Measurements from ENCODE around the gene NDUFA9.

The NDUFA9 gene

DNA sequence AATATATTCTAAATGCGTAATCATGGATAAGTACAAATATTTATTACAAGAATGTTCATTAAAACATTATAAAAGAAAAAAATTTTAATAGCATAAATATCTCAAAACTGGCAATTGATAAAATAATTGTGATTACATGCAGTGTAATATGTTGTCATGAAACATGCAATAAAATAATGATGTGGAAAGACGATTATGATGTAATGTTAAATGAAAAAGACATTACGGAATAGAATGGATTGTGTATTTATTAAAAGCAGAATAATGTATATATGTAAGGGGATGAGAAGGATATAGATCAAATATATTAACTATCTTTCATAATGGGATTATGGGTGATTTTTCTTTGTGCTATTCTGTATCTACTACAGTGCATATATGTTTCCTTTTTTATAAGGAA lies 32.8 kb downstream of the NDUFA9 start:
- Histone ChIP-seq H3K27me3 (ENCODE audit: insufficient read depth, low read length) (no peaks in the 10 kb centered on the region), H3K79me2 (ENCODE audit: control insufficient read depth, insufficient read depth, low read length, unreplicated experiment) (no peaks in the 10 kb centered on the region), H3K4me1 (ENCODE audit: control insufficient read depth, insufficient read depth, low read length, unreplicated experiment) (no peaks in the 10 kb centered on the region), H3K36me3 (ENCODE audit: insufficient read depth, low read length) (peaks cover 14% of the 10 kb centered on the region; the same call in 1 of the 2 replicates), H2AFZ (ENCODE audit: low read length, unreplicated experiment) (no peak overlapping the region), H3K27ac (ENCODE audit: low read depth, low read length) (no peak overlapping the region), H3K4me3 (ENCODE audit: low read depth, low read length) (no peak overlapping the region)

- Histone ChIP-seq H3K36me3 (ENCODE audit: insufficient read depth, low read length) (peaks cover 25% of the 10 kb centered on the region; the same call in 1 of the 2 replicates), H3K4me1 (ENCODE audit: control insufficient read depth, insufficient read depth, low read length, unreplicated experiment) (no peaks in the 10 kb centered on the region), H3K4me3 (ENCODE audit: low read depth, low read length) (no peak overlapping the region), H2AFZ (ENCODE audit: low read length, unreplicated experiment) (no peak overlapping the region), H3K27ac (ENCODE audit: low read depth, low read length) (no peak overlapping the region), H3K79me2 (ENCODE audit: control insufficient read depth, insufficient read depth, low read length, unreplicated experiment) (no peaks in the 10 kb centered on the region), H3K27me3 (ENCODE audit: insufficient read depth, low read length) (no peaks in the 10 kb centered on the region)
Observed at GRCh38 chr12:4685317-4685716, 36.4 kb downstream of the NDUFA9 start.

- Histone ChIP-seq H2AFZ (ENCODE audit: low read length, unreplicated experiment) (no peak overlapping the region), H3K27ac (ENCODE audit: low read depth, low read length) (no peak overlapping the region)
Observed at GRCh38 chr12:4690760-4691159, 41.8 kb downstream of the NDUFA9 start.

More at GRCh38 chr12:4690760-4691159, 41.8 kb downstream of the NDUFA9 start:
- peaks cover 15% of the 10 kb centered on the region; the same call in 1 of the 2 replicates for H3K36me3 ChIP-seq (ENCODE audit: insufficient read depth, low read length)
- no peaks in the 10 kb centered on the region for H3K4me1 ChIP-seq (ENCODE audit: control insufficient read depth, insufficient read depth, low read length, unreplicated experiment)
- no peaks in the 10 kb centered on the region for H3K27me3 ChIP-seq (ENCODE audit: insufficient read depth, low read length)
- H3K4me3 ChIP-seq (ENCODE audit: low read depth, low read length): no peak overlapping the region
- no peaks in the 10 kb centered on the region for H3K79me2 ChIP-seq (ENCODE audit: control insufficient read depth, insufficient read depth, low read length, unreplicated experiment)

Measured in ACC112 (cell line).